DND-41 (cell line): ENCODE data around the gene C1QB.

ENCODE experiments used
- CTCF ChIP-seq: IDR thresholded peaks from 2 replicates; pipeline ENCODE4 v1.5.1; 2012; ENCODE audit warnings: borderline replicate concordance, low read length, moderate library complexity, mild to moderate bottlenecking; ENCODE audit not compliant: poor library complexity, severe bottlenecking; ENCODE audit errors: extremely low read depth
- EZH2 ChIP-seq: IDR thresholded peaks from 3 replicates; pipeline ENCODE4 v1.6.1; 2012; ENCODE audit warnings: borderline replicate concordance, low read depth, mild to moderate bottlenecking, moderate library complexity, low read length, inconsistent platforms; ENCODE audit not compliant: severe bottlenecking

- TF ChIP-seq CTCF: no peak
- TF ChIP-seq EZH2: no peak
Observed at GRCh38 chr1:22613951-22614350, 39.1 kb upstream of the C1QB start.
